ENCODE measurements around the gene EIPR1. TPM values are rescaled to one million over a fixed set of nuclear protein-coding genes. Genes with fewer than 3 reads are reported as not detected.

Gene EIPR1
- total RNA-seq, 1 experiment from 2014 or later = 27.8 TPM

DNA sequence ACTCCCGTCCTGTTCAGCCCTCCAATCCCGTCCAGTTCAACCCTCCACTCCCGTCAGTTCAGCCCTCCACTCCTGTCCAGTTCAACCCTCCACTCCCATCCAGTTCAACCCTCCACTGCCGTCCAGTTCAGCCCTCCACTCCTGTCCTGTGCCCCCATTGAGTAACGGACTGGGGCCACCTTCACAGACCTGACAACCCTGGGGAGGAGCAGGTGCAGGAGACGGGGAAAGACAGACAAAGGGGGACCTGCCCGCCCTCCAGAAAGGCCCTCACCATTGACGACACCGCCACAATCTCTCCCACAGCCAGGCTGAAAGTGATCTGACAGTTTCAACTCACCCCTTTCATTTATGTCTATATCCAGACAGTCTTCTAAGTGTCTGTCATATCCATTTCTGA is 72.2 kb downstream of the EIPR1 start:
- H3K4me3 Mint-ChIP-seq = no peak overlapping the region
- DNase-seq = no peak
- WGBS (ENCODE audit: extremely low coverage, insufficient read length, low lambda C conversion rate) = no CpG with 5 or more reads among the region's 9 CpGs
- Histone ChIP-seq H3K79me1 (ENCODE audit: insufficient read depth, low read depth, low read length, poor library complexity, severe bottlenecking) (no peaks in the 10 kb centered on the region), H4K5ac (ENCODE audit: insufficient read length, low read depth, low read length) (no peak overlapping the region), H3K27me3 (ENCODE audit: insufficient read depth, low read length) (no peaks in the 10 kb centered on the region), H2AK5ac (ENCODE audit: insufficient read length, low read length) (no peak overlapping the region), H3K79me2 (ENCODE audit: insufficient read depth, low read length) (0 out of 2 replicates have a peak, but pooled peaks cover 6% of the 10 kb centered on the region), H3K14ac (ENCODE audit: insufficient read depth, low read length) (no peak overlapping the region), H3K4me1 (ENCODE audit: insufficient read depth, low read length) (peaks cover 2% of the 10 kb centered on the region; the same call in 1 of the 2 replicates), H3K9ac (ENCODE audit: extremely low read depth, insufficient read length, low read length) (no peak overlapping the region), H3K23me2 (ENCODE audit: insufficient read length, low read depth, low read length, poor library complexity, severe bottlenecking) (no peaks in the 10 kb centered on the region), H3T11ph (ENCODE audit: low read length) (no peak overlapping the region), H2AFZ (ENCODE audit: low read length) (no peak overlapping the region), H2BK120ac (ENCODE audit: low read depth, low read length, poor library complexity, severe bottlenecking) (no peak overlapping the region), H2BK20ac (ENCODE audit: low read depth, low read length, poor library complexity, severe bottlenecking) (no peak overlapping the region), H4K91ac (ENCODE audit: insufficient read length, low read depth, low read length) (no peak overlapping the region), H4K20me1 (ENCODE audit: control insufficient read depth, insufficient read depth, insufficient read length) (no peaks in the 10 kb centered on the region), H2BK15ac (ENCODE audit: low read depth, low read length) (no peak overlapping the region), H3K23ac (ENCODE audit: insufficient read length, low read depth, low read length) (no peak overlapping the region), H3K9me3 (ENCODE audit: control insufficient read depth, low read depth, low read length) (no peaks in the 10 kb centered on the region), H2BK5ac (ENCODE audit: insufficient read length, low read length) (no peak overlapping the region), H3K27ac (ENCODE audit: insufficient read length, low read depth, low read length) (no peak overlapping the region), H4K8ac (replicated peaks; ENCODE audit: insufficient read length, low read depth, low read length) (no peak overlapping the region), H3K4ac (ENCODE audit: low read depth, low read length) (no peak overlapping the region), H2BK12ac (ENCODE audit: insufficient read length, low read depth, low read length) (no peak overlapping the region), H3K56ac (ENCODE audit: insufficient read length, low read depth, low read length) (no peak overlapping the region), H3K18ac (ENCODE audit: insufficient read length, low read depth, low read length) (no peak overlapping the region), H3K4me2 (ENCODE audit: insufficient read depth, insufficient read length, low read length) (no peak overlapping the region)
- H3K27ac Mint-ChIP-seq = no peak overlapping the region
- H3K27me3 Mint-ChIP-seq (ENCODE audit: low read depth) = peaks cover 1% of the 10 kb centered on the region
- peaks cover 1 to 12% (median 4%) of the 10 kb centered on the region in 3 experiments for H3K36me3 Mint-ChIP-seq (ENCODE audit: insufficient read depth in 1 of 3, low read depth in 3 of 3)
- peaks cover 35 to 39% of the 10 kb centered on the region in 2 experiments for H3K4me1 Mint-ChIP-seq
- no peaks in the 10 kb centered on the region; a peak in 1 of 5 replicates for H3K9me3 Mint-ChIP-seq
- TF ChIP-seq CTCF (conservative IDR thresholded peaks at IDR 0.05) = no peak
